ENCODE measurements around the gene FLVCR2. TPM values are rescaled to one million over a fixed set of nuclear protein-coding genes. Genes with fewer than 3 reads are reported as not detected.

FLVCR2 gene
- total RNA-seq, 2 donors from 2014 or later: 6.2 to 8.3 TPM

GRCh38 chr14:75577090-75577489 lies 1.3 kb upstream of the FLVCR2 start:
- no peak for TF ChIP-seq CTCF (IDR thresholded peaks at IDR 0.05)
- DNase-seq (ENCODE audit: low spot score): no peak
- no peak overlapping the region for H3K27ac ChIP-seq

GRCh38 chr14:75577729-75578101 lies 705 bp upstream of the FLVCR2 start:
- Histone ChIP-seq H3K9me3 (no peaks in the 10 kb centered on the region), H3K4me3 (peak overlapping the region; percentile 74), H3K27ac (peak overlapping the region; percentile 44 to 73), H3K4me1 (ENCODE audit: control insufficient read depth in 1 of 2, low read depth in 2 of 2) (peaks cover 4 to 18% of the 10 kb centered on the region in 2 donors), H3K36me3 (no peaks in the 10 kb centered on the region), H3K27me3 (replicated peaks; ENCODE audit: insufficient read depth) (no peaks in the 10 kb centered on the region)
- TF ChIP-seq CTCF (IDR thresholded peaks at IDR 0.05): peak; percentile 62
- ATAC-seq (ENCODE audit: insufficient number of reproducible peaks, low FRiP score, low read depth) (peak; percentile 87), DNase-seq (ENCODE audit: low spot score) (peak; percentile 72)

More at GRCh38 chr14:75577090-75577489, 1.3 kb upstream of the FLVCR2 start:
- Histone ChIP-seq H3K4me3 (no peak overlapping the region), H3K36me3 (no peaks in the 10 kb centered on the region), H3K4me1 (ENCODE audit: control insufficient read depth in 1 of 2, low read depth in 2 of 2) (peaks cover 4 to 18% of the 10 kb centered on the region in 2 donors), H3K27me3 (replicated peaks; ENCODE audit: insufficient read depth) (no peaks in the 10 kb centered on the region), H3K9me3 (no peaks in the 10 kb centered on the region)
- ATAC-seq (ENCODE audit: insufficient number of reproducible peaks, low FRiP score, low read depth): no peak

GRCh38 chr14:75578786-75579337 lies 442 bp downstream of the FLVCR2 start:
- Histone ChIP-seq H3K9me3 (no peaks in the 10 kb centered on the region), H3K36me3 (no peaks in the 10 kb centered on the region), H3K4me3 (peak overlapping the region; percentile 74), H3K4me1 (ENCODE audit: control insufficient read depth in 1 of 2, low read depth in 2 of 2) (peaks cover 4 to 18% of the 10 kb centered on the region in 2 donors), H3K27me3 (replicated peaks; ENCODE audit: insufficient read depth) (no peaks in the 10 kb centered on the region), H3K27ac (peak overlapping the region; percentile 27 to 32)
- DNase-seq (ENCODE audit: low spot score) (no peak), ATAC-seq (ENCODE audit: insufficient number of reproducible peaks, low FRiP score, low read depth) (peak; percentile 54)
- peak; percentile 23 for TF ChIP-seq CTCF (IDR thresholded peaks at IDR 0.05)

GRCh38 chr14:75579338-75579864 lies 981 bp downstream of the FLVCR2 start:
- Histone ChIP-seq H3K4me3 (peak overlapping the region; percentile 74), H3K36me3 (no peaks in the 10 kb centered on the region), H3K9me3 (no peaks in the 10 kb centered on the region), H3K27me3 (replicated peaks; ENCODE audit: insufficient read depth) (no peaks in the 10 kb centered on the region), H3K27ac (no peak overlapping the region), H3K4me1 (ENCODE audit: control insufficient read depth in 1 of 2, low read depth in 2 of 2) (peaks cover 4 to 18% of the 10 kb centered on the region in 2 donors)
- DNase-seq (ENCODE audit: low spot score): no peak
- TF ChIP-seq CTCF (IDR thresholded peaks at IDR 0.05): no peak
- no peak for ATAC-seq (ENCODE audit: insufficient number of reproducible peaks, low FRiP score, low read depth)

- no peak for TF ChIP-seq CTCF (IDR thresholded peaks at IDR 0.05)
- Histone ChIP-seq H3K4me1 (ENCODE audit: control insufficient read depth in 1 of 2, low read depth in 2 of 2) (peaks cover 4 to 18% of the 10 kb centered on the region in 2 donors), H3K27me3 (replicated peaks; ENCODE audit: insufficient read depth) (no peaks in the 10 kb centered on the region), H3K4me3 (peak overlapping the region; percentile 74), H3K27ac (no peak overlapping the region), H3K9me3 (no peaks in the 10 kb centered on the region), H3K36me3 (no peaks in the 10 kb centered on the region)
- DNase-seq (ENCODE audit: low spot score) (no peak), ATAC-seq (ENCODE audit: insufficient number of reproducible peaks, low FRiP score, low read depth) (no peak)
Observed at GRCh38 chr14:75579882-75580281, 1.5 kb downstream of the FLVCR2 start.
